GM13976 (cell line): ENCODE data around the gene OR7A17.
A peak's percentile ranks its signal among the peaks of the same experiment; 100 is the strongest.

Experiments used
- DNase-seq: peaks from one replicate; pipeline ENCODE4 v3.0.0; 2012; ENCODE audit warnings: low spot score
- in situ Hi-C: fragments of 300-500 bp; cut with MboI; formaldehyde crosslinking; loops from one replicate; pipeline ENCODE4 v1.12.0; 2022; ENCODE audit warnings: low sequenced_read_pairs, mixed read lengths, inconsistent platforms; ENCODE audit not compliant: unreplicated experiment
- TF ChIP-seq, protein P1 (sequence below): IDR thresholded peaks from 2 replicates; pipeline ENCODE4 v1.5.1; 2012; ENCODE audit warnings: borderline replicate concordance, mild to moderate bottlenecking; ENCODE audit not compliant: insufficient read depth; ENCODE audit errors: extremely low read depth, missing control alignments, control extremely low read depth

Gene OR7A17

DNA sequence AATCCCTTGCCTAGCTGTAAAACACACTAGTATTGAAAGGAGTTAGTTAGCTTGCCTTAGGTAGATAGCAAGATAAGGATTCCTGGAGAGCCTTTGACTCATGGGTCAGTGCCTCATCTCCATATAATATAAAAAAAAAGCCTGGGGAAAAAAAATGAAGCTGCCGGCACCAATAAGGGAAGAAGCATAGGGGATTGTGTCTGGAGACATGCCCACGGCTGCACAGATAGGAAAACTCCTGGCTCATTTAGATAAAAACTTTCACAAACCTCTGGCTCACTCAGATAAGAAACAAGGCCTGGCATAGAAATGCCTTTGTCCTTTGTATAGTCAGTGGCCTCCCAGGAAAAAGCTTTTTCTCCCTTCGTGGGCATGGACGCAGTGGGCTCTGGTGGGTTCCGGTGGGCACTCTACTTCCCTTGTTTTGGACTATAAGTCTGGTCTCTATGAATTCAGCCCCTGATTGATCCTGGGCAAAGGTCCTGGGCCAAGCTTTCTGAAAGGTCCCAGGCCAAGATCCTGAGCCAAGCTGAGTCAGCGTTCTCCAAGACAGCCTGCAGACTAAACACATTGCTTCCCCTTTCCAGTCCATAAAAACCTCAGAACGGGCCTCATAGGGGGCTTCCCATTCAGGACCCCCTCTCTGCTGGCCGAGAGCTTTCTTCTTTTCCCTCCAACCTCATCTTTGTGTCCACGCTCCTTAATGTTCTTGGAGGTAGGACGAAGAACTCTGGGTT, 4.9 kb upstream of the OR7A17 start:
- TF ChIP-seq, protein P1, sequence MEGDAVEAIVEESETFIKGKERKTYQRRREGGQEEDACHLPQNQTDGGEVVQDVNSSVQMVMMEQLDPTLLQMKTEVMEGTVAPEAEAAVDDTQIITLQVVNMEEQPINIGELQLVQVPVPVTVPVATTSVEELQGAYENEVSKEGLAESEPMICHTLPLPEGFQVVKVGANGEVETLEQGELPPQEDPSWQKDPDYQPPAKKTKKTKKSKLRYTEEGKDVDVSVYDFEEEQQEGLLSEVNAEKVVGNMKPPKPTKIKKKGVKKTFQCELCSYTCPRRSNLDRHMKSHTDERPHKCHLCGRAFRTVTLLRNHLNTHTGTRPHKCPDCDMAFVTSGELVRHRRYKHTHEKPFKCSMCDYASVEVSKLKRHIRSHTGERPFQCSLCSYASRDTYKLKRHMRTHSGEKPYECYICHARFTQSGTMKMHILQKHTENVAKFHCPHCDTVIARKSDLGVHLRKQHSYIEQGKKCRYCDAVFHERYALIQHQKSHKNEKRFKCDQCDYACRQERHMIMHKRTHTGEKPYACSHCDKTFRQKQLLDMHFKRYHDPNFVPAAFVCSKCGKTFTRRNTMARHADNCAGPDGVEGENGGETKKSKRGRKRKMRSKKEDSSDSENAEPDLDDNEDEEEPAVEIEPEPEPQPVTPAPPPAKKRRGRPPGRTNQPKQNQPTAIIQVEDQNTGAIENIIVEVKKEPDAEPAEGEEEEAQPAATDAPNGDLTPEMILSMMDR, result no peak
- DNase-seq, result no peak
- in situ Hi-C loops, result loop anchor here (25.0 kb wide), 1 partner anchor 329 kb away; the partner anchor contains the start of gene NDUFB7

DNA sequence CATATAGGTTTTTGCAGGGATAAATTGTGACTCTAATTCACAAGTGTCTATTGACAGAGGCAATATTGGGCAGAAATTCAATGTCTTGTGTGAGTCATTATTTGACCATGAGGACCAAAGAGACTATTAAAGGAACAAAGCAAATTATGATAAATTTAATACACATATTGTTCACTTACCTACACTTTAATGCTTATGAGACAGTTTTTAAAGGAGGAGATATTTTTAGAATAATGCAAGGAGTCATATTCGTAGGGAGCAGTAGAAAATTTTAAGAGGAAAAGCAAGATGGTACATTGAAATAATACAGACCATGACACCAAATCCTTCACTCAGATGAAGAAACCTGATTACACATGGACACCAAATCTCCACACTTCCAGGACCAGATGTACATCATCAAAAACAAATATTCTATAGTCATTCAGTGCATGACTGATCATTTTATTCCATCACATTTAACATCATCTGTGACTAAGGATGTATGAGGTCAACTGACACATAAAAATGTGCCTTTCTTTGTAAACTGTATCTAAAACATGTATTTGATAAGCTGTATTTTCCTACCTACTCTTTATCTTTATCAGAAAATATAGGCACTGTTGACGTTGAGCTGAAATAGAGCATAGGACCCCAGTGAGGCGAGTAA, 4.2 kb upstream of the OR7A17 start:
- no peak for DNase-seq
- TF ChIP-seq, protein P1, result no peak
- in situ Hi-C loops, result loop anchor here (25.0 kb wide), 1 partner anchor 328 kb away; the partner anchor contains the start of gene NDUFB7

DNA sequence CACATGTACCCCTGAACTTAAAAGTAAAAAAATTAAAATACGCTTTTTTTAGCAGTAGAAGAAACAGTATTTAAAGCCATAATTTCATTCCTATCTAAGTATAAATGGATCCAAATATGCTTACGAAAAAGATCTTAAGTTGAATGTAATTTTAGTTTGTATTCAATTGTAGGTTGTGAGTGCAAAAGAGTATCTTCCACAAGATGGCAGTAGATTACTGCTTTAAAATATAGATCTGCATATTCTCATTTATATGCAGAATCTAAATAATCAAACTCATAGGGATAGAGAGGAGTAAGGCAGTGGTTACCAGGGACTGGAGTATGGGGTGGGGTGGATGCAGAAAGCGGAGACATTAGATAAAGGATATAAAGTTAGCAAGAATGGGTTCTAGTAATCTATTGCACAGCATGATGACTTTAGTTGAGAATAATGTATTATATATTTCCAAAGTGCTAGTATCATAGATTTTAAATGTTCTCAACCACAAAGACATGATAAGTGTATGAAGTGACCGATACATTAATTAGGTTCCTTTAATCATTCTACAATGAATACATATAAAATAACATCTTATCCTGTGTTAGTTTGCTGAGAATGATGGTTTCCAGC, 14.2 kb downstream of the OR7A17 start:
- in situ Hi-C loops, result loop anchor here (10.0 kb wide), 1 partner anchor 283 kb away; no protein-coding TSS in a partner anchor
- TF ChIP-seq, protein P1, result no peak
- peak; percentile 42 for DNase-seq

DNA sequence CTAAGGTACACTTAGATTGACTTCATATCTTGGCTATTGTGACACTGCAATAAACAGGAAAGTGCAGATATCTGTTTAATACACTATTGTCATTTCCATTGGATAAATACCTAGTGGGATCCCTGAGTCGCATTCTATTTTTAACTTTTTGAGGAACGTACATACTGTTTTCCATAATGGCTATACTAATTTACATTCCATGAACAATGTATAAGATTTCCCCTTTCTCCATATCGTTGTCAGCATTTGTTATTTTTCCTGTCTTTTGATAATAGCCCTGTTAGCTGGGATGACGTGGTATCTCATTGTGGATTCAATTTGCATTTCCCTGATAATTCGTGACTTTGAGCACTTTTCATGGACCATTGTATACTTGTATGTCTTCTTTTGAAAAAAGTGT, 17.4 kb downstream of the OR7A17 start:
- in situ Hi-C loops, result no loop called here
- DNase-seq, result no peak
- TF ChIP-seq, protein P1, result no peak

DNA sequence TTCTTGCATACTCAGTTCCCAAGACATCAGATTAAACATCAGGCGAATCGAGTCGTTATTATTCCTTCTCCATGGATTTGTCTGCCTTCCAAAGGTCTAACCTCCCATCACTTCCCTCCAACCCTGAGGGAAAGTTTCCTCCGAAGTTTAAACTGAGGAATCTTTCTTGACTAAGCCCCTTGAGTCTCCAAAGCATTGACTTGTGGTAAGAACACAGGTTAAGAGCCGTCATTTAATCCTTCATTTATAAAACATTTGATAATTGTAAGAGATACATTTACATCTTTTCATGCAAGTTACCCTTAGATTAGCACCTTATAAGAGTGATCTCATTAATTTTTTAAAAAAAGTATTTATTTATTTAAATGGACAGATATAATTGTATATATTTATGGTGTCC, 37.1 kb downstream of the OR7A17 start, which contains the start of gene OR7A10:
Gene OR7A10, minus strand, starts transcription at position 101 of the 400 bp plus-strand sequence. CDS start 7,045 bp downstream, outside the sequence.
- no peak for DNase-seq
- TF ChIP-seq, protein P1, result no peak
- in situ Hi-C loops, result no loop called here

DNA sequence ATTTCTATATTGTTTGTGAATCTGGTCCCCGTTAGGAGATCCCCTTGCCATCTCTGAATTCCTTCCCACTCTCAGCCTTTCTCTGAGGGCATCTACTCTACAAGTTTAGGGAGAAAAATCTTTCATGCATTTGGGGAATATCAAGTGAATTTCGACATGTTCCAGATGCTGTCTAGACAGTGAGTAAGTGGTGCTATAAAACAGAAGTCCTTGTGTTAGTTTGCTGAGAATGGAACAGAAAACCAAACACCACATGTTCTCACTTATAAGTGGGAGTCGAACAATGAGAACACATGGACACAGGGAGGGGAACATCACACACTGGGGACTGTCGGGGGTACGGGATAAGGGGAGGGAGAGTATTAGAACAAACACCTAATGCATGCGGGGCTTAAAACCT, 42.4 kb downstream of the OR7A17 start:
- TF ChIP-seq, protein P1, result no peak
- DNase-seq, result no peak
- in situ Hi-C loops, result no loop called here
